ENCODE data around the gene ARHGEF28. TPM values are rescaled to one million over a fixed set of nuclear protein-coding genes. Genes with fewer than 3 reads are reported as not detected.

Gene ARHGEF28
- total RNA-seq, 4 donors from 2014 or later = 0.52 to 1.2 (median 0.98) TPM

- Histone ChIP-seq H3K9me3 (no peaks in the 10 kb centered on the region), H3K4me3 (no peak overlapping the region), H3K27me3 (no peaks in the 10 kb centered on the region), H3K36me3 (no peaks in the 10 kb centered on the region), H3K4me1 (peaks cover 0 to 3% of the 10 kb centered on the region in 2 donors), H3K27ac (peak overlapping the region in 1 of 4 donors; percentile 29)
- DNase-seq = no peak
- TF ChIP-seq CTCF (IDR thresholded peaks at IDR 0.05 in 4 of 5, conservative IDR thresholded peaks at IDR 0.05 in 1 of 5) = no peak
- no peak for TF ChIP-seq POLR2A (IDR thresholded peaks at IDR 0.05)
- intact Hi-C loops (cut with DNase I; ENCODE audit: low total_unique reads) (no loop called here), in situ Hi-C loops (cut with MboI; ENCODE audit: low sequenced_read_pairs in 4 of 4) (no loop called here)
- ATAC-seq = no peak
Measured at GRCh38 chr5:73899055-73899454, 273.1 kb downstream of the ARHGEF28 start.

GRCh38 chr5:73899916-73900315 lies 273.9 kb downstream of the ARHGEF28 start:
- H3K27ac ChIP-seq = no peak overlapping the region
- no peaks in the 10 kb centered on the region for H3K9me3 ChIP-seq
- ATAC-seq = no peak
- DNase-seq = no peak
- H3K4me1 ChIP-seq = peaks cover 0 to 3% of the 10 kb centered on the region in 2 donors
- intact Hi-C loops (cut with DNase I; ENCODE audit: low total_unique reads) (loop anchor here (10.0 kb wide), 1 partner anchor 505 kb away; no protein-coding TSS in a partner anchor), in situ Hi-C loops (cut with MboI; ENCODE audit: low sequenced_read_pairs in 4 of 4) (loop anchor here (5.0 kb wide), 1 partner anchor 747 kb away; no protein-coding TSS in a partner anchor)
- H3K36me3 ChIP-seq = no peaks in the 10 kb centered on the region
- no peak overlapping the region for H3K4me3 ChIP-seq
- H3K27me3 ChIP-seq = no peaks in the 10 kb centered on the region
- TF ChIP-seq POLR2A (IDR thresholded peaks at IDR 0.05) = no peak

DNA sequence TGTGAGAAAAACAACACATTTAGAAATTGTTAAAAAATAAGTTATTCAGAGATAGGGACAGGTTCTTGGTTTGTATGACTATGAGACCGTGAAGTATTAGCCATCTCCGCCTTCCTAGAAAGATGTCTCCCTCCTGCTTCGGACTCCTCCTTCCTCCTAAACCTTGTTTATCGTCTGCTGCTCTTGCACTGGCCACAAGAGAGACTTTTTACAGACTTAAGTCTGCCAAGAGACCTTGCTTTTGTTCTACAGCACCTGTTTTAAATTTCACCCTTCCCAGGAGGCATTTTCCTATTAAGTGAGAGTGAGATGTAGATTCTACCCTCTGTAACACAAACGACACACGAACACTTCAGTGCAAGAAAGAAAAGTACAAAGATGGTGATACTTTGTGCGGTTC lies 274.6 kb downstream of the ARHGEF28 start:
- no peaks in the 10 kb centered on the region for H3K27me3 ChIP-seq
- H3K36me3 ChIP-seq = no peaks in the 10 kb centered on the region
- TF ChIP-seq POLR2A (IDR thresholded peaks at IDR 0.05) = no peak
- no peak for TF ChIP-seq CTCF (IDR thresholded peaks at IDR 0.05 in 4 of 5, conservative IDR thresholded peaks at IDR 0.05 in 1 of 5)
- H3K4me1 ChIP-seq = peaks cover 0 to 3% of the 10 kb centered on the region in 2 donors
- intact Hi-C loops (cut with DNase I; ENCODE audit: low total_unique reads) = loop anchor here (10.0 kb wide), 1 partner anchor 504 kb away; no protein-coding TSS in a partner anchor
- H3K27ac ChIP-seq = no peak overlapping the region
- DNase-seq = no peak
- no peak for ATAC-seq
- H3K9me3 ChIP-seq = no peaks in the 10 kb centered on the region
- H3K4me3 ChIP-seq = no peak overlapping the region
- in situ Hi-C loops (cut with MboI; ENCODE audit: low sequenced_read_pairs in 4 of 4) = loop anchor here (5.0 kb wide), 1 partner anchor 747 kb away; no protein-coding TSS in a partner anchor

DNA sequence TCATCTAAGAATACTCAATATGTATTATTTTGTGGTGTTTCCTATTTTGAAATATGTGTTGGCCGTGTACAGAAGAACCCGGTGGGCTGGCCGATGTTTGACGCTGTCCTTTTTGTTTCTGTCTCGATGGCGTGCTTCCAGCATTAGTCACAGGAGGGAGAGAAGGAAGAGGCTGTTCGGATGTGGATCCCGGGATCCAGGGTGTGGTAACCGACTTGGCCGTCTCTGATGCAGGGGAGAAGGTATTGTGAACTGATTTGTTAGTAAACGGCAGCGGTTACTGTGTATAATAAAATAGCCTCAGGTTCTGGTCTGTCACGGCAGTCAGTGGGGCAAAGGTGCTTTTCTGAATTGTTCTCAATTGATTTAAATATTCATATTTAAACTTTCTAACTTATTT lies 275.0 kb downstream of the ARHGEF28 start:
- peak; percentile 23 to 49 for DNase-seq
- in situ Hi-C loops (cut with MboI; ENCODE audit: low sequenced_read_pairs in 4 of 4) (loop anchor here (5.0 kb wide), 1 partner anchor 746 kb away; no protein-coding TSS in a partner anchor), intact Hi-C loops (cut with DNase I; ENCODE audit: low total_unique reads) (loop anchor here (10.0 kb wide), 1 partner anchor 504 kb away; no protein-coding TSS in a partner anchor)
- peak overlapping the region in 1 of 4 donors; percentile 6 for H3K4me3 ChIP-seq
- no peak for TF ChIP-seq POLR2A (IDR thresholded peaks at IDR 0.05)
- TF ChIP-seq CTCF (IDR thresholded peaks at IDR 0.05 in 4 of 5, conservative IDR thresholded peaks at IDR 0.05 in 1 of 5) = no peak
- H3K36me3 ChIP-seq = no peaks in the 10 kb centered on the region
- H3K27me3 ChIP-seq = no peaks in the 10 kb centered on the region
- peak in 1 of 2 donors; percentile 54 for ATAC-seq
- H3K27ac ChIP-seq = peak overlapping the region in 2 of 4 donors; percentile 2 to 19
- peaks cover 0 to 3% of the 10 kb centered on the region in 2 donors for H3K4me1 ChIP-seq
- H3K9me3 ChIP-seq = no peaks in the 10 kb centered on the region

DNA sequence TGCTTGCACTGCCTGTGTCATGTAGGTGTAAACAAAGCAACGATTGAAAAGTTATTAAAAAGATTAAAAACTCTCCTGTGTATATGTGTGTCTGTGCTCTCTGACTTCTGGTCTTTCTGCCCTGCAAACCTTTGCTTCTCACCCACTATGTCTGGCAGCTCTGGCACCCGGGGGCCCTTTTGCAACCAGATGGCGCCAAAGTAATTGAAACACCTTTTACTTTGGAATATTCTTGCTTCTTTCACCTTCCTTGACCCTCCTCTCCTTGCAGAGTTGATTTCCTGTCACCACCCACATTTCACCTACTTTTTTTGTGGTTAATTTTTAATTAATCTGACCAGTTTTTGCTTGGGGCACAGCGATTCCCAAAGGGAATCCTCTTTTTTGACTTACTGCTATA lies 275.5 kb downstream of the ARHGEF28 start:
- in situ Hi-C loops (cut with MboI; ENCODE audit: low sequenced_read_pairs in 4 of 4) (loop anchor here (5.0 kb wide), 1 partner anchor 746 kb away; no protein-coding TSS in a partner anchor), intact Hi-C loops (cut with DNase I; ENCODE audit: low total_unique reads) (loop anchor here (10.0 kb wide), 1 partner anchor 503 kb away; no protein-coding TSS in a partner anchor)
- H3K4me3 ChIP-seq = peak overlapping the region in 1 of 4 donors; percentile 6

More for the DNA sequence above, 275.5 kb downstream of the ARHGEF28 start:
- DNase-seq (no peak), ATAC-seq (no peak)
- no peaks in the 10 kb centered on the region for H3K9me3 ChIP-seq
- peak overlapping the region in 2 of 4 donors; percentile 2 to 19 for H3K27ac ChIP-seq
- H3K36me3 ChIP-seq = no peaks in the 10 kb centered on the region
- peaks cover 0 to 3% of the 10 kb centered on the region in 2 donors for H3K4me1 ChIP-seq
- TF ChIP-seq CTCF (IDR thresholded peaks at IDR 0.05 in 4 of 5, conservative IDR thresholded peaks at IDR 0.05 in 1 of 5) (no peak), POLR2A (IDR thresholded peaks at IDR 0.05) (no peak)
- no peaks in the 10 kb centered on the region for H3K27me3 ChIP-seq
